ENCODE results near the gene PTDSS2.
A peak's percentile ranks its signal among the peaks of the same experiment; 100 is the strongest.
"Not testable (repeated sequence)": the region's sequence is repeated elsewhere in the genome, so short reads cannot be mapped to it uniquely, and the experiment has no call there.

Gene PTDSS2

DNA sequence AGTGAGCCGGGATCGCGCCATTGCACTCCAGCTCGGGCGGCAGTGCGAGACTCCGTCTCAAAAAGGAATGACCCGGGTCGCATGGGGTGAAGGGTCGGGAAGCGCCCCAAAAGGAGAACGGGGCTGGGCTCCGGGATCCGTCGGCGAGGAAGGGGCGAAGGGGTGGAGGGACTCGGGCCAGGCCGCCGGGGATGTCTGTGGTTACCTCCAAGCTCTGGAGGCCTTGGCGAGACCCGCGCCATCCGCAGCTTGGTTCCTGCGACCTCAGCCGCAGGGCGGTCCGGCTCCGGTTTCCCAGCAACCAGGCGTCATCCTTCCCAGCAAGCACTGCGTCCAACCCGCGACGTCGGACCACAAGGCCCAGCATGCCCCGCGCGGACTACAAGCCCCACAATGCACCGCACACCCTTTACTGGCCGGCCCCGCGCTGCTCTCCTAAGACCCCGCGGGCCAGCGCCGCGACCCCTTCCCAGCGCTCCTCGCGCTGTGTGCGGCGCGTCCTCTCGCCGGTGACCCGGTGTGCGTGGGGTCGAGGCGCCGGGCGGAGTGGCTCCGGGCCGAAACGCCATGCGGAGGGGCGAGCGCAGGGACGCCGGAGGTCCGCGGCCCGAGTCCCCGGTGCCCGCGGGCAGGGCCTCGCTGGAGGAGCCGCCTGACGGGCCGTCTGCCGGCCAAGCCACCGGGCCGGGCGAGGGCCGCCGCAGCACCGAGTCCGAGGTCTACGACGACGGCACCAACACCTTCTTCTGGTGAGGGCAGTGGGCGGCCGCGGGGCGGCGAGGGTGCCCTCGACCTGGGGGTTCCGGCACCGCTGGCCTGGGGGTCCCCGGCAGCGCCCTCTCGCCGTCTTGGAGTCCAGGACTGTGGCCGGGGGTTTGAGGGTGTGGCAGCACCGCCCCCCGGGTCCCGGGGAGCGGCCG is at the start of gene PTDSS2:
Gene PTDSS2, plus strand, starts transcription at position 391 of the 920 bp plus-strand sequence. Its CDS starts 177 bp downstream, at position 568.
- peak; percentile 97 for DNase-seq

- DNase-seq, result not testable (repeated sequence)
Observed at GRCh38 chr11:401196-401595, 48.9 kb upstream of the PTDSS2 start.

- no peak for DNase-seq
Observed at GRCh38 chr11:403021-403760, 46.9 kb upstream of the PTDSS2 start.

- DNase-seq, result no peak
Observed at GRCh38 chr11:403761-404431, 46.2 kb upstream of the PTDSS2 start.

DNA sequence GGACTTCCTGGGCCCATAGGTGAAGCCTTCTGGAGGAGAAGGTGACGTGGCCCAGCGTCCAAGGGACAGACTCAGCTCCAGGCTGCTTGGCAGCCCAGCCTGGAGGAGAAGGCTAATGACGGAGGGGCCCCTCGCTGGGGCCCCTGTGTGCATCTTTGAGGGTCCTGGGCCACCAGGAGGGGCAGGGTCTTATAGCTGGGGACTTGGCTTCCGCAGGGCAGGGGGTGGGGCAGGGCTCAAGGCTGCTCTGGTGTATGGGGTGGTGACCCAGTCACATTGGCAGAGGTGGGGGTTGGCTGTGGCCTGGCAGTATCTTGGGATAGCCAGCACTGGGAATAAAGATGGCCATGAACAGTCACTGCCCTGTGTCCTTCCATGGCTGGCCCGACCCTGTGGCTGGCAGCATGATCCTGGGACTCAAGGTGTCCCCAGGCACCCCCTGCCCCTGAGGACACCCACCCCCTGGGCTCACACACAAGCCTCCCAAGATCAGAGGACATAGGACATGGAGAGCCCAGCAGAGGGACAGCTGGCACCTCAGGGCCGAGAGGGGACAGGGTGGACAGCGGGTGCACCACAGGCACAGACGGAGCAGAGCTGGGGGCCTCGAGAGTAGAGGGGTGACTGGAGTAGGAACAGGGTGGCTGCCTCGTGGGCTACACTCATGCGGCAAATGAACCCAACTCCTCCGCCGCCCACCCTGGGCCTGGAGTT is 45.4 kb upstream of the PTDSS2 start:
- DNase-seq, result no peak

GRCh38 chr11:405323-405953 is 44.6 kb upstream of the PTDSS2 start:
- no peak for DNase-seq

GRCh38 chr11:405954-406795 is 43.9 kb upstream of the PTDSS2 start:
- no peak for DNase-seq

GRCh38 chr11:406796-407650 is 43.1 kb upstream of the PTDSS2 start:
- no peak for DNase-seq

GRCh38 chr11:407651-408123 is 42.4 kb upstream of the PTDSS2 start:
- DNase-seq, result no peak

GRCh38 chr11:408154-409007 is 41.7 kb upstream of the PTDSS2 start:
- DNase-seq, result no peak

- DNase-seq, result no peak
Observed at GRCh38 chr11:409008-409599, 41.0 kb upstream of the PTDSS2 start.

- no peak for DNase-seq
Observed at GRCh38 chr11:409600-410483, 40.2 kb upstream of the PTDSS2 start.

GRCh38 chr11:410711-411110 is 39.4 kb upstream of the PTDSS2 start:
- DNase-seq, result not testable (repeated sequence)

GRCh38 chr11:411520-411919 is 38.6 kb upstream of the PTDSS2 start:
- DNase-seq, result not testable (repeated sequence)

GRCh38 chr11:412641-413119 is 37.4 kb upstream of the PTDSS2 start:
- DNase-seq, result no peak

DNA sequence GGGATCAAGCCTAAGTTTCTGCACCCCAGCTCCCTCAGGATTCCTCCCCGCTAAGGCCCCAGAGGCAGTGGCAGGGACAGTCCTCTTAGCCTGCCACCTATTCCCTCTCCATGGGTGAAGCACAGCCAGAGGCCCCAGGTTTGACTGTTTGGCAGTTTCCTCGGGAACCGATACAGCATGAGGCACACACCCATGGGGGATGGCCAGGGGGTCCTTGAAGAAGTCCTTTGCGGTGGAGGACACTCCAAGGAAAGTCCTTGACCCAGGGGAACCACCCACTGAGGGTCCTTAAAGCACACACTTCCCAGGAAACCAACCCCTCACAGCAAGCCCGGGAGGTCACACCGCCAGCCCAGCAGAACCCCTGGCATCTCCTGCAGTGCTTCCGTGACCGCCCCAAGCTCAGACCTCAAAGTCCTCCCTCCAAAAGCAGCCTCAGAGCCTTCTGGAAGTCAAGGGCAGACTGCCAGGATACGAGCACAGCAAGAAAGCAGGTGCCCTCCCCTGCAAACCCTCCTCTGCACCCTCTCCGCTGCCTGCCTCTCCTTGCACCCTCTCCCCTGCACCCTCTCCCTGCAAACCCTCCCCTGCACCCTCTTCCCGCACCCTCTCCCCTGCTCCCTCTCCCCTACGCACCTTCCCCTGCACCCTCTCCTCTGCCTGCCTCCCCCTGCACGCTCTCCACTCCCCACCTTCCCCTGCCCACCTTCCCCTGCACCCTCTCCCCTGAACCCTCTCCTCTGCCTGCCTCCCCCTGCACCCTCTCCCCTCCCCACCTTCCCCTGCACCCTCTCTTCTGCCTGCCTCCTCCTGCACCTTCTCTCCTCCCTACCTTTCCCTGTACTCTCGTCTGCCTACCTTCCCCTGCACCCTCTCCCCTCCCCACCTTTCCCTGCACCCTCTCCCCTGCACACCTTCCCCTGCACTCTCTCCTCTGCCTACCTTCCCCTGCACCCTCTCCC is 36.7 kb upstream of the PTDSS2 start:
- no peak for DNase-seq
